Measurements from ENCODE around the gene TRERF1. TPM values are rescaled to one million over a fixed set of nuclear protein-coding genes. Genes with fewer than 3 reads are reported as not detected.

Gene TRERF1
- total and polyA plus RNA-seq, 2 of the 4 experiments (the other 2 are of a cell fraction): 6.3 to 9.9 TPM

GRCh38 chr6:42347456-42347855, 104.3 kb downstream of the TRERF1 start:
- H2AK5ac ChIP-seq (ENCODE audit: low read depth, low read length): no peak overlapping the region
- no peak overlapping the region for H4K91ac ChIP-seq (ENCODE audit: insufficient read depth, low read depth, low read length)
- TF ChIP-seq FOS (IDR thresholded peaks at IDR 0.05; ENCODE audit: low read depth, low read length): no peak
- TF ChIP-seq NFE2L2 (IDR thresholded peaks at IDR 0.05; ENCODE audit: low read depth, low read length): no peak
- TF ChIP-seq RFX5 (IDR thresholded peaks at IDR 0.05; ENCODE audit: low read depth, low read length): no peak
- TF ChIP-seq SMC3 (IDR thresholded peaks at IDR 0.05; ENCODE audit: low read depth, low read length): no peak
- no peak for TF ChIP-seq MXI1 (IDR thresholded peaks at IDR 0.05; ENCODE audit: borderline replicate concordance, low read depth, low read length)
- TF ChIP-seq USF2 (IDR thresholded peaks at IDR 0.05; ENCODE audit: low read depth, low read length): no peak
- no peak for TF ChIP-seq POLR2A (IDR thresholded peaks at IDR 0.05; ENCODE audit: low read depth, low read length)
- no peak for TF ChIP-seq ELK1 (IDR thresholded peaks at IDR 0.05; ENCODE audit: borderline replicate concordance, low read depth, low read length)
- no peak for TF ChIP-seq BHLHE40 (IDR thresholded peaks at IDR 0.05; ENCODE audit: low read depth, low read length)
- TF ChIP-seq CTCF (conservative IDR thresholded peaks at IDR 0.05; ENCODE audit: low read depth, low read length): no peak
- no peak for TF ChIP-seq CHD1 (IDR thresholded peaks at IDR 0.05; ENCODE audit: low read depth, low read length)
- TF ChIP-seq MAZ (IDR thresholded peaks at IDR 0.05; ENCODE audit: borderline replicate concordance, low read depth, low read length): no peak
- H2BK120ac ChIP-seq (ENCODE audit: low read depth, low read length): no peak overlapping the region
- in situ Hi-C loops (cut with MboI; ENCODE audit: low sequenced_read_pairs) (no loop called here), dilution Hi-C loops (cut with HindIII; ENCODE audit: low sequenced_read_pairs, unreplicated experiment) (no loop called here), intact Hi-C loops (cut with micrococcal nuclease) (no loop called here)
- WGBS, 2 experiments (ENCODE audit: extremely low coverage in 2 of 2, insufficient read length in 1 of 2): no CpG with 5 or more reads among the region's 7 CpGs
- H3K23ac ChIP-seq (ENCODE audit: low read depth, low read length): no peak overlapping the region
- peaks cover 22% of the 10 kb centered on the region for H3K9me1 ChIP-seq (ENCODE audit: insufficient read depth, low read length)
- no peak overlapping the region for H3K4me3 ChIP-seq (ENCODE audit: insufficient read depth, low read depth, low read length)
- no peak overlapping the region for H2BK20ac ChIP-seq (ENCODE audit: low read depth, low read length)
- ChIA-PET CTCF (no interaction called here), POLR2A (ENCODE audit: unreplicated experiment) (no interaction called here)
- H3K18ac ChIP-seq (ENCODE audit: low read depth, low read length): no peak overlapping the region
- no peak overlapping the region for H3K4ac ChIP-seq (ENCODE audit: low read depth, low read length)
- H3K4me1 ChIP-seq (ENCODE audit: control insufficient read depth, insufficient read depth, low read length): peaks cover 2% of the 10 kb centered on the region
- H3K4me2 ChIP-seq (ENCODE audit: low read depth, low read length): no peak overlapping the region
- H3K27ac ChIP-seq (ENCODE audit: insufficient read depth, low read length): no peak overlapping the region
- H2BK5ac ChIP-seq (ENCODE audit: low read depth, low read length, poor library complexity, severe bottlenecking): no peak overlapping the region
- no peak overlapping the region for H2BK15ac ChIP-seq (ENCODE audit: low read depth, low read length)
- no peak for DNase-seq
- H3K56ac ChIP-seq (ENCODE audit: extremely low read depth, insufficient read depth, low read length): no peak overlapping the region
- peaks cover 7% of the 10 kb centered on the region for H3K36me3 ChIP-seq (ENCODE audit: control insufficient read depth, insufficient read depth, low read length)
- no peak overlapping the region for H2AFZ ChIP-seq (replicated peaks; ENCODE audit: low read length, poor library complexity)
- H3K9me3 ChIP-seq (ENCODE audit: control insufficient read depth, insufficient read depth, low read length): no peaks in the 10 kb centered on the region
- no peak overlapping the region for H4K5ac ChIP-seq (ENCODE audit: low read depth, low read length)
- no peaks in the 10 kb centered on the region for H3K27me3 ChIP-seq (ENCODE audit: control insufficient read depth, insufficient read depth, low read length)
- peaks cover 48 to 94% of the 10 kb centered on the region in 2 experiments for H3K79me1 ChIP-seq (ENCODE audit: low read depth in 1 of 2, low read length in 2 of 2)
- H3K14ac ChIP-seq (replicated peaks; ENCODE audit: low read depth, low read length): no peak overlapping the region
- no peak overlapping the region for H4K8ac ChIP-seq (ENCODE audit: low read depth in 2 of 2, low read length in 2 of 2)
- no peak overlapping the region for H2AK9ac ChIP-seq (replicated peaks; ENCODE audit: low read depth, low read length, poor library complexity)
- peaks cover 13% of the 10 kb centered on the region for H4K20me1 ChIP-seq (ENCODE audit: insufficient read depth, low read length)
- H3K9ac ChIP-seq (ENCODE audit: low read depth, low read length): no peak overlapping the region
- BruUV-seq (replicated peaks): no TSS peak
- ATAC-seq (ENCODE audit: low read depth): no peak

All from IMR-90 (cell line).